Spleen (tissue), 11 donors: ENCODE measurements around the gene SORCS2. TPM values are rescaled to one million over a fixed set of nuclear protein-coding genes. Genes with fewer than 3 reads are reported as not detected.

Experiments
- DNase-seq: peaks from one replicate; pipeline ENCODE4 v3.0.0-alpha.2; 2020
- H3K27ac ChIP-seq, 8 donors: fragments of 200-600 bp; sonication (generic) in 7 of 8; 1 replicate in 4 of 8; 2 replicates in 4 of 8; pipeline versions ENCODE4 v1.5.0 to v1.8.0; 2016 to 2021; ENCODE audit warnings: inconsistent platforms in 4 of 8, mild to moderate bottlenecking in 4 of 8, moderate library complexity in 1 of 8
- H3K27me3 ChIP-seq, 7 donors: fragments of 200-600 bp; sonication (generic) in 6 of 7; replicated peaks in 1 of 7; 1 replicate in 4 of 7; 2 replicates in 3 of 7; pipeline versions ENCODE4 v1.5.0 to v1.8.0; 2016 to 2021; ENCODE audit warnings: inconsistent platforms in 3 of 7, mild to moderate bottlenecking in 1 of 7
- H3K36me3 ChIP-seq, 6 donors: fragments of 200-600 bp; sonication (generic) in 5 of 6; 1 replicate in 4 of 6; 2 replicates in 2 of 6; pipeline versions ENCODE4 v1.5.0 to v1.8.0; 2016 to 2021; ENCODE audit warnings: inconsistent platforms in 2 of 6
- H3K4me1 ChIP-seq, 6 donors: fragments of 200-600 bp; sonication (generic) in 5 of 6; 1 replicate in 3 of 6; 2 replicates in 3 of 6; pipeline versions ENCODE4 v1.5.0 to v1.8.0; 2016 to 2021; ENCODE audit warnings: inconsistent platforms in 3 of 6
- H3K4me3 ChIP-seq, 8 donors: fragments of 200-600 bp; sonication (generic) in 7 of 8; 1 replicate in 4 of 8; 2 replicates in 4 of 8; pipeline versions ENCODE4 v1.5.0 to v1.8.0; 2016 to 2021; ENCODE audit warnings: inconsistent platforms in 4 of 8, mild to moderate bottlenecking in 4 of 8, moderate library complexity in 2 of 8
- H3K9me3 ChIP-seq, 8 donors: fragments of 200-600 bp; sonication (generic) in 7 of 8; 1 replicate in 4 of 8; 2 replicates in 4 of 8; pipeline versions ENCODE4 v1.5.0 to v1.8.0; 2016 to 2021; ENCODE audit warnings: inconsistent platforms in 4 of 8
- POLR2A ChIP-seq, 3 donors: fragments of 450-650 bp; IDR thresholded peaks; one replicate each; pipeline ENCODE4 v1.5.1; 2017; ENCODE audit warnings: antibody characterized with exemption in 3 of 3, mild to moderate bottlenecking in 1 of 3
- POLR2AphosphoS5 ChIP-seq, 3 donors: sonication (generic); formaldehyde crosslinking; IDR thresholded peaks; one replicate each; pipeline ENCODE4 v1.5.1; 2017; ENCODE audit warnings: antibody characterized with exemption in 3 of 3
- WGBS, 5 donors: extraction: QIAGEN DNeasy Blood & Tissue Kit in 3 of 5; methylation state at CpG; one replicate each; pipeline versions ENCODE4 v1.1.5 to v1.1.7; 2013 to 2018; 5-methylcytosine and 5-hydroxymethylcytosine counted together
- intact Hi-C: fragments of 100-400 bp; cut with DNase I; formaldehyde crosslinking; loops from one replicate; pipeline ENCODE4 v1.15.0; 2023; ENCODE audit warnings: low total_unique reads
- polyA plus RNA-seq, 3 donors: library from polyadenylated mRNA; stranded (reverse); fragments of 200-250 nt; gene quantifications; one replicate each; pipeline ENCODE4 v1.2.1, GENCODE V29; 2013
- total RNA-seq, 7 donors: library from RNA; depleted of rRNA in 3 of 7; stranded (reverse); fragments of >200 nt in 3 of 7; fragmentation: NEBNext Ultra II Directional in 4 of 7; extraction: Animal tissue kit (Norgen Biotek cat#: 25700) in 4 of 7; gene quantifications; one replicate each; pipeline versions ENCODE4 v1.1.0 to v1.2.1, GENCODE V29; 2016 to 2021
- TF ChIP-seq, protein P1 (sequence below), 11 experiments: fragments of 200-600 bp in 7 of 11; fragments of 450-650 bp in 4 of 11; sonication (generic) in 4 of 11; IDR thresholded peaks in 8 of 11; conservative IDR thresholded peaks in 3 of 11; 1 replicate in 7 of 11; 2 replicates in 4 of 11; pipeline versions ENCODE4 v1.4.0 to v1.8.0; 2016 to 2021; ENCODE audit warnings: antibody characterized with exemption in 11 of 11, inconsistent platforms in 4 of 11, mild to moderate bottlenecking in 1 of 11
- donor health status: healthy with polysubstance abuse.
- donor health status: DM: no; HTN: no; CAD: no; lungs with moderate emphysema.
- donor health status: DM: no; HTN: no; CAD: no.
- donor health status: Bipolar disorder and iron deficiency.
- donor health status: healthy.
- donor health status: DM: no; HTN: no; CAD: no.
- donor health status: DM: yes; HTN: yes; CAD: no.

The SORCS2 gene
- total and polyA plus RNA-seq, 10 donors, result 0.33 to 1.6 (median 0.60) TPM

GRCh38 chr4:7280926-7281690, 88.8 kb downstream of the SORCS2 start:
- no peak for DNase-seq
- H3K9me3 ChIP-seq, result no peaks in the 10 kb centered on the region
- TF ChIP-seq, protein P1, sequence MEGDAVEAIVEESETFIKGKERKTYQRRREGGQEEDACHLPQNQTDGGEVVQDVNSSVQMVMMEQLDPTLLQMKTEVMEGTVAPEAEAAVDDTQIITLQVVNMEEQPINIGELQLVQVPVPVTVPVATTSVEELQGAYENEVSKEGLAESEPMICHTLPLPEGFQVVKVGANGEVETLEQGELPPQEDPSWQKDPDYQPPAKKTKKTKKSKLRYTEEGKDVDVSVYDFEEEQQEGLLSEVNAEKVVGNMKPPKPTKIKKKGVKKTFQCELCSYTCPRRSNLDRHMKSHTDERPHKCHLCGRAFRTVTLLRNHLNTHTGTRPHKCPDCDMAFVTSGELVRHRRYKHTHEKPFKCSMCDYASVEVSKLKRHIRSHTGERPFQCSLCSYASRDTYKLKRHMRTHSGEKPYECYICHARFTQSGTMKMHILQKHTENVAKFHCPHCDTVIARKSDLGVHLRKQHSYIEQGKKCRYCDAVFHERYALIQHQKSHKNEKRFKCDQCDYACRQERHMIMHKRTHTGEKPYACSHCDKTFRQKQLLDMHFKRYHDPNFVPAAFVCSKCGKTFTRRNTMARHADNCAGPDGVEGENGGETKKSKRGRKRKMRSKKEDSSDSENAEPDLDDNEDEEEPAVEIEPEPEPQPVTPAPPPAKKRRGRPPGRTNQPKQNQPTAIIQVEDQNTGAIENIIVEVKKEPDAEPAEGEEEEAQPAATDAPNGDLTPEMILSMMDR (IDR thresholded peaks at IDR 0.05 in 8 of 11, conservative IDR thresholded peaks at IDR 0.05 in 3 of 11), result no peak
- no peak for TF ChIP-seq POLR2AphosphoS5 (IDR thresholded peaks at IDR 0.05)
- TF ChIP-seq POLR2A (IDR thresholded peaks at IDR 0.05), result no peak
- H3K4me3 ChIP-seq, result no peak overlapping the region
- H3K27me3 ChIP-seq, result peaks cover 0 to 47% (median 6%) of the 10 kb centered on the region in 7 donors
- intact Hi-C loops, result no loop called here
- no peaks in the 10 kb centered on the region for H3K36me3 ChIP-seq
- H3K27ac ChIP-seq, result no peak overlapping the region
- no peaks in the 10 kb centered on the region for H3K4me1 ChIP-seq
- 80 to 90% (median 85%) methylated on average over 24 of the region's 24 CpGs for WGBS, 5 donors

GRCh38 chr4:7281691-7282665, 89.6 kb downstream of the SORCS2 start:
- intact Hi-C loops, result no loop called here
- WGBS, 5 donors, result 42 to 55% (median 52%) methylated on average over 20 of the region's 20 CpGs
- H3K27ac ChIP-seq, result no peak overlapping the region

DNA sequence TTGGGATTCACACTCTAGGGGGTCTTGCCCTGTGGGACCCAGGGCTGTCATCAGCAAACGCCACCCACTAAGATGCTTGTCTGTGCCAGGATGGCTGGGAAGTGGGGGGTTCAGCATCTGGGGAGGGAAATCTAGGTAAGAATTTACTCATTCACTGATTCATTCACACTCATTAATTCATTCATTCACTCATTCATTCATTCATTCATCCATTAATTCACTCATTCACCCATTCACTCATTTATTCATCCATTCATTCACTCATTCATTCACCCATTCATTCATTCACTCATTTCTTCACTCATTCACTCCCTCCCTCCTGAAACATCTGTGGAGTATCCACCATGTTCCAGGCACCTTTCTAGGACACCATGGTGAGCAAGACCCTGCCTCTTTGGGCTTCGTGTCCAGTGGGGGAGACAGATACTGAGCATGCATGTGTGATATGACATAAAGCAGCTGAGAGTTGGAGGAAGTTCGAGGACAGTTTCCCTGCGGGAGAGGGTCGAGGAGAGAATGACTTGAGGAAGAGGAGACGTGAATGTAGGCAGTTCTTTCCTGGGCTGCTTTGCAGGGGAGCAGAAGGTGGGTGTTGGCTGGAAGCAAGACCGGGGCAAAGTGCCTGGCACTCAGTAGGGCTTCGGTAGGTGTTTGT, 90.6 kb downstream of the SORCS2 start:
- Histone ChIP-seq H3K9me3 (no peaks in the 10 kb centered on the region), H3K27me3 (peaks cover 0 to 65% (median 8%) of the 10 kb centered on the region in 7 donors), H3K27ac (no peak overlapping the region), H3K4me1 (no peaks in the 10 kb centered on the region), H3K36me3 (no peaks in the 10 kb centered on the region), H3K4me3 (no peak overlapping the region)
- DNase-seq, result no peak
- WGBS, 5 donors, result 73 to 81% (median 77%) methylated on average over 8 of the region's 8 CpGs
- intact Hi-C loops, result no loop called here
- TF ChIP-seq, protein P1 (IDR thresholded peaks at IDR 0.05 in 8 of 11, conservative IDR thresholded peaks at IDR 0.05 in 3 of 11), result no peak
- TF ChIP-seq POLR2A (IDR thresholded peaks at IDR 0.05) (no peak), POLR2AphosphoS5 (IDR thresholded peaks at IDR 0.05) (no peak)

More at GRCh38 chr4:7281691-7282665, 89.6 kb downstream of the SORCS2 start:
- Histone ChIP-seq H3K36me3 (no peaks in the 10 kb centered on the region), H3K27me3 (peaks cover 0 to 56% (median 6%) of the 10 kb centered on the region in 7 donors), H3K4me1 (no peaks in the 10 kb centered on the region), H3K9me3 (no peaks in the 10 kb centered on the region), H3K4me3 (no peak overlapping the region)
- TF ChIP-seq POLR2AphosphoS5 (IDR thresholded peaks at IDR 0.05), result no peak
- TF ChIP-seq POLR2A (IDR thresholded peaks at IDR 0.05), result no peak
- TF ChIP-seq, protein P1 (IDR thresholded peaks at IDR 0.05 in 8 of 11, conservative IDR thresholded peaks at IDR 0.05 in 3 of 11), result no peak
- DNase-seq, result no peak
